GM21723 (cell line): ENCODE measurements around the gene TMEM183A.

ENCODE experiments used
- ATAC-seq: cut with Tn5 transposase; IDR thresholded peaks from one replicate; pipeline ENCODE4 v1.9.1; 2021; ENCODE audit warnings: mild to moderate bottlenecking, moderate library complexity; ENCODE audit not compliant: unreplicated experiment

Gene TMEM183A

DNA sequence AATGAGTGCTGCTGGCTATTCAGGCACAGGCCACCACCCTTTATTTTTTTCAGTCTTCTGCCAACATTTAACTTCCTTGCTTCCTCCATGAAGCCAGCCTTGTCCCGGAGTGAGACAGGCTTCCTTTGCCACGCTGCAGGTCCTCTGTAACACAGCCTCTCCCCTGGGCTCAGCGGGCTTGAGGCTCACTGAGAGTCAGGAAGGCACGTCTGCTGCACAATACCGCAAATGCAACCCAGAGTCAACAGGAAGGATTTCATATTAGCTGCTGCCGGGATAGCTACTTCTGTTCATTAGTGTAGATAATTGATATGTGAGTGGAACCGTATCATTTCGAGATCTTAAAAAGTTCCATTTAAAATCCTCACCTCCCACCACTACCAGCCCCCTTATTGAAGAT is 56.1 kb downstream of the TMEM183A start:
- ATAC-seq, result no peak

- no peak for ATAC-seq
Observed at GRCh38 chr1:203065191-203065590, 58.0 kb downstream of the TMEM183A start.

GRCh38 chr1:203065986-203066385 is 58.8 kb downstream of the TMEM183A start:
- ATAC-seq, result no peak

DNA sequence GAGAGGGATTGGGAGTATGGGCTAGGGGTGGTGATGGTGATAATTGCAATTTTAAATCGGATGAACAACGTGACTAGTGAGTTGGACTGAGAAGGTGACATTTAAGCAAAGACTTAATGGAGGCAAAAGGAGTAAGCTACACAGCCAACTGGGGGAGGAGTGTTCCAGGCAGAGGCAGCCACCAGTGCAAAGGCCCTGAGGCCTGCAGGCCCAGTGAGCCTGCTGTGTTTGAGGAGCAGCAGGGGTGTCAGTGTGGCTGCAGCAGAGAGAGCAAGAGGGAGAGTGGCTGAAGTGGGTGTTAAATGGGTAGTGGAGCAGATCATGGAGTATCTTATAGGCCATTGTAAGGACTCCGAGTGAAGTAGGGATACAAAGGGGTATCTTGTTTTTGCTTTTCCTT is 59.8 kb downstream of the TMEM183A start:
- no peak for ATAC-seq

- ATAC-seq, result no peak
Observed at GRCh38 chr1:203069030-203069747, 62.0 kb downstream of the TMEM183A start.

GRCh38 chr1:203072002-203072602 is 64.9 kb downstream of the TMEM183A start:
- ATAC-seq, result no peak

DNA sequence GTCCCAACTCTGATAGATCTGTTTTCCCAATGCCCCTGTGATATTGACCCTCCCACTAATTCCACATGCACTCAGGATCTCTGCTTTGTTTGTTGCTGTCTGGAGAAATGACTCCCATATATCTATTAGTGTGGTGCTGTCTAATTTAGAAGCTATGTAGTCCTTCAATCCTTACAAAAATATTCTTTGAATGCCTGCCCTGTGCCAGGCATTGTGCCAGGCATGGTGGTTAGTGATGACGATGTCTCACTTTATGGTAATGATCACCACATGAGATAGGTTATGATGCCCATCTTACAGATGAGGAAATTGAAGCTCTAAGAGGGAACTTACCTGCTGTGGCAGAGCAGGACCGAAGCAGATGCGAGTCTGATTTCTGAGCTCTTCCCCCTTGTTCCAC is 65.7 kb downstream of the TMEM183A start:
- ATAC-seq, result no peak

- no peak for ATAC-seq
Observed at GRCh38 chr1:203073469-203073868, 66.3 kb downstream of the TMEM183A start.
